Tibial artery (tissue), 4 donors: ENCODE measurements around the gene POLE4.
A peak's percentile ranks its signal among the peaks of the same experiment; 100 is the strongest.

Experiments used
- DNase-seq, 2 donors: peaks; one replicate each; pipeline ENCODE4 v3.0.0-alpha.2; 2019
- H3K27ac ChIP-seq, 2 donors: fragments of 200-600 bp; sonication (generic) in 1 of 2; 1 replicate in 1 of 2; 2 replicates in 1 of 2; pipeline ENCODE4 v1.5.1; 2018 to 2019; ENCODE audit warnings: mild to moderate bottlenecking in 1 of 2
- H3K27me3 ChIP-seq, 2 donors: fragments of 200-600 bp; sonication (generic) in 1 of 2; one replicate each; pipeline versions ENCODE4 v1.5.1 to v1.6.0; 2016 to 2019
- H3K36me3 ChIP-seq, 3 donors: fragments of 200-600 bp; sonication (generic) in 2 of 3; one replicate each; pipeline ENCODE4 v1.5.1; 2016 to 2019; ENCODE audit warnings: mild to moderate bottlenecking in 2 of 3
- H3K4me1 ChIP-seq, 4 donors: fragments of 200-600 bp; sonication (generic) in 2 of 4; 1 replicate in 3 of 4; 2 replicates in 1 of 4; pipeline ENCODE4 v1.5.1; 2016 to 2019
- H3K4me3 ChIP-seq, 2 donors: fragments of 200-600 bp; sonication (generic) in 1 of 2; 1 replicate in 1 of 2; 2 replicates in 1 of 2; pipeline ENCODE4 v1.5.1; 2018 to 2019; ENCODE audit warnings: mild to moderate bottlenecking in 2 of 2
- H3K9me3 ChIP-seq, 3 donors: fragments of 200-600 bp; sonication (generic) in 1 of 3; one replicate each; pipeline ENCODE4 v1.5.1; 2016 to 2019
- intact Hi-C: fragments of 100-400 bp; cut with DNase I; formaldehyde crosslinking; loops from one replicate; pipeline ENCODE4 v1.15.0; 2023; ENCODE audit warnings: low total_unique reads
- TF ChIP-seq, protein P1 (sequence below), 2 experiments: fragments of 200-600 bp in 1 of 2; fragments of 450-650 bp in 1 of 2; IDR thresholded peaks; one replicate each; pipeline ENCODE4 v1.5.1; 2017 to 2019; ENCODE audit warnings: antibody characterized with exemption in 2 of 2, mild to moderate bottlenecking in 1 of 2, moderate library complexity in 1 of 2

POLE4 gene

DNA sequence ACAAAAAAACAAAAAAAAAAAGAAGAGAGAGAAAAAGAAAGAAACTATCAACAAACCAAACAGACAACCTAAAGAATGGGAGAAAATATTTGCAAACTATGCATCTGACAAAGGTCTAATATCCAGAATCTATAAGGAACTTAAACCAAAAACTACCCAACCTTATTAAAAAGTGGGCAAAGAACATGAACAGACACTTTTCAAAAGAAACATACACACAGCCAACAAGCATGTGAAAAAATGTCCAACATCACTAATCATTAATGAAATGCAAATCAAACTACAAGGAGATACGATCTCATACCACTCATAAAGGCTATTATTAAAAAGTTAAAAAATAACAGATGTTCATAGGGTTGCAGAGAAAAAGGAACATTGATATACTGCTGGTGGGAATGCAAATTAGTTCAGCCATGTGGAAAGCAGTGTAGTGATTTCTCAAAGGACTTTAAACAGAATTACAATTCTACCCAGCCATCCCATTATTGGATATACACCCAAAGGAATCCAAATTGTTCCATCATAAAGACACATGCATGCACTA, 7.2 kb upstream of the POLE4 start:
- H3K4me3 ChIP-seq = no peak overlapping the region
- intact Hi-C loops = no loop called here
- H3K27ac ChIP-seq = no peak overlapping the region
- TF ChIP-seq, protein P1, sequence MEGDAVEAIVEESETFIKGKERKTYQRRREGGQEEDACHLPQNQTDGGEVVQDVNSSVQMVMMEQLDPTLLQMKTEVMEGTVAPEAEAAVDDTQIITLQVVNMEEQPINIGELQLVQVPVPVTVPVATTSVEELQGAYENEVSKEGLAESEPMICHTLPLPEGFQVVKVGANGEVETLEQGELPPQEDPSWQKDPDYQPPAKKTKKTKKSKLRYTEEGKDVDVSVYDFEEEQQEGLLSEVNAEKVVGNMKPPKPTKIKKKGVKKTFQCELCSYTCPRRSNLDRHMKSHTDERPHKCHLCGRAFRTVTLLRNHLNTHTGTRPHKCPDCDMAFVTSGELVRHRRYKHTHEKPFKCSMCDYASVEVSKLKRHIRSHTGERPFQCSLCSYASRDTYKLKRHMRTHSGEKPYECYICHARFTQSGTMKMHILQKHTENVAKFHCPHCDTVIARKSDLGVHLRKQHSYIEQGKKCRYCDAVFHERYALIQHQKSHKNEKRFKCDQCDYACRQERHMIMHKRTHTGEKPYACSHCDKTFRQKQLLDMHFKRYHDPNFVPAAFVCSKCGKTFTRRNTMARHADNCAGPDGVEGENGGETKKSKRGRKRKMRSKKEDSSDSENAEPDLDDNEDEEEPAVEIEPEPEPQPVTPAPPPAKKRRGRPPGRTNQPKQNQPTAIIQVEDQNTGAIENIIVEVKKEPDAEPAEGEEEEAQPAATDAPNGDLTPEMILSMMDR (IDR thresholded peaks at IDR 0.05) = no peak
- H3K36me3 ChIP-seq = peaks cover 0 to 8% (median 0%) of the 10 kb centered on the region in 3 donors
- no peaks in the 10 kb centered on the region for H3K27me3 ChIP-seq
- no peak for DNase-seq
- no peaks in the 10 kb centered on the region for H3K4me1 ChIP-seq
- H3K9me3 ChIP-seq = peaks cover 0 to 11% (median 5%) of the 10 kb centered on the region in 3 donors

DNA sequence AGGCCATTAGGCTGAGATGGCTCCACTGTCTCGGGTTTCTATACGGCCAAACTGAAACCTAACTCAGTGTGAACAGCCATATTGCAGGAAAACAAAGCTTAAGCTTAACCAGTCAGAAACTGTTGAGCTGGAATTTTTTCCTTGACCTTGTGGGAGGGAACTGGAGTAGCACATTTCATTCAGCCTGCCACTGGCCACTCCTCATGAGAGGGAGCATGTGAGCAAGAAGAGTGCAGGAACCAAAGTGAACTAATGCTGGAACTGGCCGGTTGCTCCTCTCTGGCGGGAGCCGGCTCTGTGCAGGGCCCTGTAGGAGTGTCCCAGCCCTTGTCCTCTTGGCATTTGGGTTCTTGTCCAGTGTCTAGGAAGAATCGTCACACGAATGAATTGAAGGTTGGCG, 5.9 kb upstream of the POLE4 start:
- no peaks in the 10 kb centered on the region for H3K27me3 ChIP-seq
- no peak overlapping the region for H3K27ac ChIP-seq
- H3K4me3 ChIP-seq = no peak overlapping the region
- intact Hi-C loops = no loop called here
- H3K36me3 ChIP-seq = peaks cover 0 to 8% (median 0%) of the 10 kb centered on the region in 3 donors
- peaks cover 0 to 11% (median 5%) of the 10 kb centered on the region in 3 donors for H3K9me3 ChIP-seq
- H3K4me1 ChIP-seq = no peaks in the 10 kb centered on the region
- no peak for DNase-seq
- TF ChIP-seq, protein P1 (IDR thresholded peaks at IDR 0.05) = no peak

DNA sequence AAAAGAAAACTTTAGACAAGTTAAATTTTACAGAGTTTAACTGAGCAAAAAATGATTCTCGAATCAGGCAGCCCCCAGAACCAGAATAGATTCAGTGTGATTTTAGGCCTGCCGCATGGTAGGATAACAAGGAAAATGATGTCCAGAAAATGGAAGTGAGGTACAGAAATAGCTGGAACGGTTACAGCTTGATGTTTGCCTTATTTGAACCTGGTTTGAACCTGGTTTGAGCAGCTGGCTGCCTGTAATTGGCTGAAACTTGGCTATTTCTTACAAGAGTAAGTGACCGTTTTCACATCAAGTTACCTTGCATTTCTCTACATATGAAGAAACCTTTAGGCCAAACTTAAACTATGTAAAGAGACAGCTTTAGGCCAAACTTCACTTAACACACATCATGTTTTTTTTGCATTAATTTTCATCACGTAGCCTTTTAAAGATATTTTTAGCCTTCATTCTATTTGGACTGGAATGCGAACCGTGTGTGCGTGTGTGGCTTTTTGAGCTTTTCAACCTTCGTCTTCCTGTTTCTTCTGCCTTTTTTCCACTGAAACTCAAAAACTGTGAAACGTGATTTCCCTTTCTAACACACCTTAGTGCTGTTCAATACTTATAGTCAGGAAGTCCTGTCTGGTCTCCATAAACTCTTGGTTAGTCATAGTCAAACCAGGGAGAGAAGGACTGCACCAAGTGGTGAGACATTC, 4.5 kb upstream of the POLE4 start:
- Histone ChIP-seq H3K36me3 (peaks cover 0 to 8% (median 0%) of the 10 kb centered on the region in 3 donors), H3K4me1 (peaks cover 0 to 7% (median 2%) of the 10 kb centered on the region in 4 donors), H3K27ac (no peak overlapping the region), H3K27me3 (no peaks in the 10 kb centered on the region), H3K9me3 (peaks cover 0 to 11% (median 5%) of the 10 kb centered on the region in 3 donors), H3K4me3 (no peak overlapping the region)
- no peak for DNase-seq
- intact Hi-C loops = no loop called here
- TF ChIP-seq, protein P1 (IDR thresholded peaks at IDR 0.05) = no peak

DNA sequence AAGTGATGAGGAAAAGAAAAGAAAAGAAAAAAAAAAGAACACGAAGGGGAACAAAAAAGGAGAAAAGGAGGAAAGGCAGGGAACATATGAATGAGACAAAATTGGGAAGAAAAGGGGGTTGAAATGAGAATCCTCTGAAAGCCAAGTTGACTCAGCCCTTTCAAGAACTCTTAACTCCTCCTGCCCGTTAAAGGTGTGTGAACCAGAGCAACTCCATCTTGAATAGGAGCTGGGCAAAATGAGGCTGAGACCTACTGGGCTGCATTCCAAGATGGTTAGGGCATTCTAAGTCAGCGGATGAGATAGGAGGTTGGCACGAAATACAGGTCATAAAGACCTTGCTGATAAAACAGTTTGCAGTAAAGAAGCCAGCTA, 4.0 kb upstream of the POLE4 start:
- no peak for DNase-seq
- Histone ChIP-seq H3K27ac (no peak overlapping the region), H3K9me3 (peaks cover 0 to 11% (median 5%) of the 10 kb centered on the region in 3 donors), H3K4me1 (peaks cover 0 to 12% (median 7%) of the 10 kb centered on the region in 4 donors), H3K4me3 (no peak overlapping the region), H3K36me3 (peaks cover 0 to 8% (median 0%) of the 10 kb centered on the region in 3 donors), H3K27me3 (no peaks in the 10 kb centered on the region)
- intact Hi-C loops = no loop called here
- TF ChIP-seq, protein P1 (IDR thresholded peaks at IDR 0.05) = no peak

DNA sequence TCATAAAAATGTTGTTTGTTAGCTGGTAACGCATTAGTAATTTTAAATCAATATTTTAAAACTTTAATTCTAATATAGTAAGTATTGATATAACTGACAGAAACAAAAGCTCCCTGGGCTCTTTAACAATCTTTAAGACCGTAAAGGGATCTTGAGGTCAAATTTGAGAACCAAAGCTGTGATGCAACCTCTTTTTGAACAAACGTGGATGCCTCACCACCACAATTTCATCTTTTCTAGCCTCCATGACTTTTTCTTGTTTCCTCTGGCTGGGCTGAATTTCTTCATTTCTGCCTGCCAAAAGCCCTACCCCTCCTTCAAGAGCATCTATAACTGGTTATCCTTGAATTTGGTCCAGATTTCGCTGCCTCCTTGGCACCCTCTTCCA, 563 bp upstream of the POLE4 start:
- DNase-seq = no peak
- H3K27ac ChIP-seq = peak overlapping the region; percentile 89 to 96
- peaks cover 0 to 7% (median 3%) of the 10 kb centered on the region in 3 donors for H3K36me3 ChIP-seq
- H3K4me3 ChIP-seq = peak overlapping the region; percentile 68 to 86
- peaks cover 0 to 3% (median 2%) of the 10 kb centered on the region in 3 donors for H3K9me3 ChIP-seq
- H3K27me3 ChIP-seq = no peaks in the 10 kb centered on the region
- intact Hi-C loops = no loop called here
- TF ChIP-seq, protein P1 (IDR thresholded peaks at IDR 0.05) = no peak
- H3K4me1 ChIP-seq = peaks cover 0 to 24% (median 9%) of the 10 kb centered on the region in 4 donors
